SK-N-SH (cell line): ENCODE data around the gene PRELID1. TPM values are rescaled to one million over a fixed set of nuclear protein-coding genes. Genes with fewer than 3 reads are reported as not detected.

Source experiments
- CTCF ChIA-PET: fragments of 300-600, 350-600 bp; formaldehyde crosslinking; extraction: SDS; loops from one replicate; lab custom pipeline; 2021; lab: Yijun Ruan, JAX
- POLR2A ChIA-PET: fragments of 350-600 bp; sonication (Branson Sonifier 250); formaldehyde crosslinking; extraction: SDS; loops from one replicate; lab custom pipeline; 2020; ENCODE audit warnings: antibody characterized with exemption, inconsistent platforms; lab: Yijun Ruan, JAX
- DNase-seq: peaks from one replicate; pipeline ENCODE4 v3.0.0; 2012
- H2AFZ ChIP-seq: fragments of 200-600 bp; sonication (generic); 2 replicates; pipeline ENCODE4 v1.8.1; 2016; ENCODE audit warnings: antibody characterized with exemption, mild to moderate bottlenecking, low read depth
- H3F3A ChIP-seq: fragments of 200-600 bp; sonication (generic); replicated peaks from 2 replicates; pipeline ENCODE3; 2016; ENCODE audit warnings: antibody characterized with exemption, mild to moderate bottlenecking; ENCODE audit not compliant: insufficient read depth
- H3K27ac ChIP-seq, 2 experiments: fragments of 200-500 bp in 1 of 2; fragments of 200-600 bp in 1 of 2; sonication (Bioruptor generic) in 1 of 2; sonication (generic), shearing (Covaris generic) in 1 of 2; 2 replicates each; pipeline versions ENCODE4 v1.5.1 to v1.6.1; 2014 to 2016; ENCODE audit warnings: low read depth in 2 of 2, inconsistent platforms in 1 of 2, low read length in 1 of 2, mild to moderate bottlenecking in 1 of 2, mixed read lengths in 1 of 2
- H3K27me3 ChIP-seq: fragments of 200-600 bp; sonication (generic), shearing (Covaris generic); 2 replicates; pipeline ENCODE4 v1.6.1; 2016; ENCODE audit warnings: mixed run types; ENCODE audit not compliant: insufficient read depth
- H3K36me3 ChIP-seq, 2 experiments: fragments of 200-500 bp in 1 of 2; fragments of 200-600 bp in 1 of 2; sonication (Bioruptor generic) in 1 of 2; sonication (generic) in 1 of 2; replicated peaks in 1 of 2; 2 replicates each; pipeline versions ENCODE3 to v1.5.1; 2014 to 2016; ENCODE audit warnings: low read length in 1 of 2, mild to moderate bottlenecking in 1 of 2; ENCODE audit not compliant: insufficient read depth in 2 of 2, control insufficient read depth in 1 of 2
- H3K4me1 ChIP-seq, 2 experiments: fragments of 200-500 bp in 1 of 2; fragments of 200-600 bp in 1 of 2; sonication (Bioruptor generic) in 1 of 2; sonication (generic), shearing (Covaris generic) in 1 of 2; 2 replicates each; pipeline versions ENCODE4 v1.5.1 to v1.6.1; 2014 to 2016; ENCODE audit warnings: low read depth in 1 of 2, low read length in 1 of 2, mixed run types in 1 of 2; ENCODE audit not compliant: insufficient read depth in 2 of 2, control insufficient read depth in 1 of 2
- H3K4me2 ChIP-seq: fragments of 200-600 bp; sonication (generic), shearing (Covaris generic); 2 replicates; pipeline ENCODE4 v1.6.1; 2017; ENCODE audit warnings: mixed run types
- H3K4me3 ChIP-seq, 2 experiments: fragments of 200-500 bp in 1 of 2; fragments of 200-600 bp in 1 of 2; sonication (Bioruptor generic) in 1 of 2; sonication (generic), shearing (Covaris generic) in 1 of 2; 2 replicates each; pipeline versions ENCODE4 v1.5.1 to v1.8.1; 2014 to 2016; ENCODE audit warnings: low read depth in 2 of 2, inconsistent platforms in 1 of 2, low read length in 1 of 2, mild to moderate bottlenecking in 1 of 2, mixed read lengths in 1 of 2, moderate library complexity in 1 of 2
- H3K79me2 ChIP-seq: fragments of 200-600 bp; sonication (generic); 2 replicates; pipeline ENCODE4 v1.8.1; 2017; ENCODE audit warnings: mild to moderate bottlenecking; ENCODE audit not compliant: insufficient read depth
- H3K9ac ChIP-seq: fragments of 200-600 bp; sonication (generic); 2 replicates; pipeline ENCODE4 v1.6.1; 2017; ENCODE audit warnings: mixed run types
- H3K9me2 ChIP-seq: fragments of 200-600 bp; sonication (generic); 2 replicates; pipeline ENCODE4 v1.6.1; 2017; ENCODE audit warnings: mixed run types
- H3K9me3 ChIP-seq: fragments of 200-600 bp; sonication (generic); 2 replicates; pipeline ENCODE4 v1.6.1; 2017; ENCODE audit warnings: mixed run types, mild to moderate bottlenecking, moderate library complexity
- H4K20me1 ChIP-seq: fragments of 200-600 bp; sonication (generic); 2 replicates; pipeline ENCODE4 v1.6.1; 2017; ENCODE audit warnings: mild to moderate bottlenecking, mixed run types; ENCODE audit not compliant: insufficient read depth
- CHD2 ChIP-seq: fragments of 150-350 bp; IDR thresholded peaks from 2 replicates; pipeline ENCODE4 v1.6.1; 2018; ENCODE audit warnings: low read length; ENCODE audit not compliant: partially characterized antibody
- ELF1 ChIP-seq: IDR thresholded peaks from 2 replicates; pipeline ENCODE4 v1.4.0; 2012
- EP300 ChIP-seq, 2 experiments: IDR thresholded peaks; 2 replicates each; pipeline versions ENCODE4 v1.4.0 to v1.6.1; 2012; ENCODE audit warnings: borderline replicate concordance in 1 of 2, low read depth in 1 of 2, low read length in 1 of 2
- EZH2phosphoT487 ChIP-seq: fragments of 200-600 bp; sonication (generic); IDR thresholded peaks from 2 replicates; pipeline ENCODE4 v1.6.1; 2017; ENCODE audit warnings: low read depth, mixed run types, mild to moderate bottlenecking, antibody characterized with exemption, moderate library complexity, borderline replicate concordance
- FOSL2 ChIP-seq: IDR thresholded peaks from 2 replicates; pipeline ENCODE4 v1.4.0; 2012; ENCODE audit warnings: low read depth, mild to moderate bottlenecking, moderate library complexity, borderline replicate concordance
- FOXJ3 ChIP-seq: sonication (generic); formaldehyde crosslinking; IDR thresholded peaks from 2 replicates; pipeline ENCODE4 v1.5.1; 2020; ENCODE audit warnings: mild to moderate bottlenecking, missing genetic modification reagents
- GATA2 ChIP-seq: sonication (generic); formaldehyde crosslinking; IDR thresholded peaks from 2 replicates; pipeline ENCODE4 v1.5.0; 2020; ENCODE audit warnings: mild to moderate bottlenecking, missing genetic modification reagents
- NRF1 ChIP-seq: IDR thresholded peaks from 2 replicates; pipeline ENCODE4 v1.6.1; 2012; ENCODE audit warnings: low read depth, mild to moderate bottlenecking, low read length
- POLR2AphosphoS5 ChIP-seq: IDR thresholded peaks from 2 replicates; pipeline ENCODE4 v1.6.1; 2012; ENCODE audit warnings: low read depth, low read length
- RXRA ChIP-seq: IDR thresholded peaks from 2 replicates; pipeline ENCODE4 v1.4.0; 2012; ENCODE audit warnings: low read depth, mild to moderate bottlenecking, borderline replicate concordance
- SIN3A ChIP-seq: IDR thresholded peaks from 2 replicates; pipeline ENCODE4 v1.6.1; 2012; ENCODE audit warnings: low read depth, mild to moderate bottlenecking, low read length, moderate library complexity, borderline replicate concordance
- SMC3 ChIP-seq: IDR thresholded peaks from 2 replicates; pipeline ENCODE4 v1.6.1; 2012; ENCODE audit warnings: low read depth, low read length, improper control_type of control experiment
- YY1 ChIP-seq: IDR thresholded peaks from 2 replicates; pipeline ENCODE4 v1.4.0; 2012; ENCODE audit warnings: low read depth, mild to moderate bottlenecking
- WGBS: methylation state at CpG from one replicate; pipeline ENCODE4 v1.1.6; 2017; ENCODE audit warnings: low lambda C conversion rate; 5-methylcytosine and 5-hydroxymethylcytosine counted together
- polyA plus RNA-seq, 3 experiments: library from polyadenylated mRNA; depleted of rRNA; stranded (reverse); fragments of >200 nt; gene quantifications; 2 replicates each; pipeline ENCODE4 v1.2.3, GENCODE V29; 2012
- TF ChIP-seq, protein P1 (sequence below): fragments of 200-600 bp; sonication (generic); IDR thresholded peaks from 2 replicates; pipeline ENCODE4 v1.6.1; 2017; ENCODE audit warnings: antibody characterized with exemption, mild to moderate bottlenecking, moderate library complexity
- TF ChIP-seq, protein P2 (sequence below): IDR thresholded peaks from 2 replicates; pipeline ENCODE4; 2012

Gene PRELID1
- polyA plus RNA-seq, 1 of the 3 experiments (the other 2 are of a cell fraction), result 344 TPM

- no peaks in the 10 kb centered on the region for H3K9me2 ChIP-seq
- DNase-seq, result no peak
- no peaks in the 10 kb centered on the region for H3K9me3 ChIP-seq
- 83% methylated on average over 5 of the region's 5 CpGs for WGBS
- H3K27ac ChIP-seq, result no peak overlapping the region
- peaks cover 5 to 23% of the 10 kb centered on the region in 2 experiments; a peak in 3 of 4 replicates for H3K4me1 ChIP-seq
- ChIA-PET CTCF (interaction anchor here (1.4 to 3.0 kb wide), 2 partner anchors 13 to 55 kb away, joined by 3 to 10 read pairs; no protein-coding TSS in a partner anchor), POLR2A (interaction anchor here (1.0 kb wide), 1 partner anchor 11 kb away, joined by 5 read pairs; no protein-coding TSS in a partner anchor)
- H3K27me3 ChIP-seq, result no peaks in the 10 kb centered on the region
- H2AFZ ChIP-seq, result no peak overlapping the region
- peak overlapping the region; percentile 92 for H3K4me2 ChIP-seq
- H3F3A ChIP-seq, result no peaks in the 10 kb centered on the region
- peaks cover 12% of the 10 kb centered on the region; the same call in 1 of the 2 replicates for H4K20me1 ChIP-seq
- peaks cover 67% of the 10 kb centered on the region for H3K79me2 ChIP-seq
- H3K36me3 ChIP-seq, result peaks cover 16 to 25% of the 10 kb centered on the region in 2 experiments
- H3K9ac ChIP-seq, result peak overlapping the region; percentile 97; the same call in 1 of the 2 replicates
- peak overlapping the region; percentile 96 to 100 for H3K4me3 ChIP-seq
- no peak for TF ChIP-seq GATA2
- TF ChIP-seq FOSL2, result no peak
- no peak for TF ChIP-seq POLR2AphosphoS5
- TF ChIP-seq, protein P1, sequence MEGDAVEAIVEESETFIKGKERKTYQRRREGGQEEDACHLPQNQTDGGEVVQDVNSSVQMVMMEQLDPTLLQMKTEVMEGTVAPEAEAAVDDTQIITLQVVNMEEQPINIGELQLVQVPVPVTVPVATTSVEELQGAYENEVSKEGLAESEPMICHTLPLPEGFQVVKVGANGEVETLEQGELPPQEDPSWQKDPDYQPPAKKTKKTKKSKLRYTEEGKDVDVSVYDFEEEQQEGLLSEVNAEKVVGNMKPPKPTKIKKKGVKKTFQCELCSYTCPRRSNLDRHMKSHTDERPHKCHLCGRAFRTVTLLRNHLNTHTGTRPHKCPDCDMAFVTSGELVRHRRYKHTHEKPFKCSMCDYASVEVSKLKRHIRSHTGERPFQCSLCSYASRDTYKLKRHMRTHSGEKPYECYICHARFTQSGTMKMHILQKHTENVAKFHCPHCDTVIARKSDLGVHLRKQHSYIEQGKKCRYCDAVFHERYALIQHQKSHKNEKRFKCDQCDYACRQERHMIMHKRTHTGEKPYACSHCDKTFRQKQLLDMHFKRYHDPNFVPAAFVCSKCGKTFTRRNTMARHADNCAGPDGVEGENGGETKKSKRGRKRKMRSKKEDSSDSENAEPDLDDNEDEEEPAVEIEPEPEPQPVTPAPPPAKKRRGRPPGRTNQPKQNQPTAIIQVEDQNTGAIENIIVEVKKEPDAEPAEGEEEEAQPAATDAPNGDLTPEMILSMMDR, result no peak
- no peak for TF ChIP-seq NRF1
- TF ChIP-seq SMC3, result no peak
- no peak for TF ChIP-seq SIN3A
- no peak for TF ChIP-seq ELF1
- no peak for TF ChIP-seq CHD2
- TF ChIP-seq YY1, result no peak
- no peak for TF ChIP-seq EP300 (IDR thresholded peaks at IDR 0.05; ENCODE audit: borderline replicate concordance in 1 of 2, low read depth in 1 of 2, low read length in 1 of 2)
- TF ChIP-seq EZH2phosphoT487, result no peak
- TF ChIP-seq RXRA, result no peak
- TF ChIP-seq, protein P2, sequence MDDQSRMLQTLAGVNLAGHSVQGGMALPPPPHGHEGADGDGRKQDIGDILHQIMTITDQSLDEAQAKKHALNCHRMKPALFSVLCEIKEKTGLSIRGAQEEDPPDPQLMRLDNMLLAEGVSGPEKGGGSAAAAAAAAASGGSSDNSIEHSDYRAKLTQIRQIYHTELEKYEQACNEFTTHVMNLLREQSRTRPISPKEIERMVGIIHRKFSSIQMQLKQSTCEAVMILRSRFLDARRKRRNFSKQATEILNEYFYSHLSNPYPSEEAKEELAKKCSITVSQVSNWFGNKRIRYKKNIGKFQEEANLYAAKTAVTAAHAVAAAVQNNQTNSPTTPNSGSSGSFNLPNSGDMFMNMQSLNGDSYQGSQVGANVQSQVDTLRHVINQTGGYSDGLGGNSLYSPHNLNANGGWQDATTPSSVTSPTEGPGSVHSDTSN, result no peak
- no peak for TF ChIP-seq FOXJ3 (CRISPR knock-in tag)
- TF ChIP-seq, all 33 proteins: peak for 0
Observed at GRCh38 chr5:177349762-177350161, 46.2 kb downstream of the PRELID1 start.
